Upper lobe of right lung (tissue), 1 donor: ENCODE measurements around the gene ENTPD8. TPM values are rescaled to one million over a fixed set of nuclear protein-coding genes. Genes with fewer than 3 reads are reported as not detected.

Experiments used
- ATAC-seq: fragments of 200-7000 bp; cut with Tn5 transposase; one replicate; pipeline ENCODE4 v1.9.1; 2020; ENCODE audit warnings: mild to moderate bottlenecking, moderate library complexity
- DNase-seq: peaks from one replicate; pipeline ENCODE4 v3.0.0-alpha.2; 2020
- H3K27ac ChIP-seq: fragments of 200-600 bp; one replicate; pipeline ENCODE4 v1.8.0; 2022
- H3K27me3 ChIP-seq: fragments of 200-600 bp; one replicate; pipeline ENCODE4 v1.8.0; 2022; ENCODE audit warnings: mild to moderate bottlenecking
- H3K36me3 ChIP-seq: fragments of 200-600 bp; one replicate; pipeline ENCODE4 v1.8.0; 2022
- H3K4me1 ChIP-seq: fragments of 200-600 bp; one replicate; pipeline ENCODE4 v1.8.0; 2022
- H3K4me3 ChIP-seq: fragments of 200-600 bp; one replicate; pipeline ENCODE4 v1.8.0; 2022; ENCODE audit warnings: mild to moderate bottlenecking
- H3K9me3 ChIP-seq: fragments of 200-600 bp; one replicate; pipeline ENCODE4 v1.8.0; 2022
- CTCF ChIP-seq: fragments of 200-600 bp; IDR thresholded peaks from one replicate; pipeline ENCODE4 v1.8.0; 2022; ENCODE audit warnings: antibody characterized with exemption
- intact Hi-C: fragments of 100-400 bp; cut with DNase I; formaldehyde crosslinking; loops from one replicate; pipeline ENCODE4 v1.11.0; 2022
- total RNA-seq: library from RNA; stranded (reverse); fragmentation: NEBNext Ultra II Directional; extraction: Animal tissue kit (Norgen Biotek cat#: 25700); gene quantifications from one replicate; pipeline ENCODE4 v1.2.1, GENCODE V29; 2021
- donor health status: DM: no; HTN: yes; CAD: no; lungs with severe emphysema.

Gene ENTPD8
- total RNA-seq, 1 donor from 2014 or later = not detected

- H3K27ac ChIP-seq = no peak overlapping the region
- intact Hi-C loops = no loop called here
Observed at GRCh38 chr9:137464291-137464999, 23.3 kb upstream of the ENTPD8 start.

GRCh38 chr9:137463931-137464290 is 22.8 kb upstream of the ENTPD8 start:
- no peak for TF ChIP-seq CTCF
- Histone ChIP-seq H3K27ac (no peak overlapping the region), H3K27me3 (no peaks in the 10 kb centered on the region), H3K9me3 (no peaks in the 10 kb centered on the region), H3K4me1 (peaks cover 7% of the 10 kb centered on the region), H3K36me3 (no peaks in the 10 kb centered on the region), H3K4me3 (no peak overlapping the region)
- intact Hi-C loops = no loop called here
- DNase-seq (peak; percentile 60), ATAC-seq (no peak)

More at GRCh38 chr9:137464291-137464999, 23.3 kb upstream of the ENTPD8 start:
- ATAC-seq = no peak
- Histone ChIP-seq H3K27me3 (no peaks in the 10 kb centered on the region), H3K4me3 (no peak overlapping the region), H3K36me3 (no peaks in the 10 kb centered on the region), H3K9me3 (no peaks in the 10 kb centered on the region), H3K4me1 (peaks cover 6% of the 10 kb centered on the region)
- peak; percentile 61 for DNase-seq
- no peak for TF ChIP-seq CTCF

GRCh38 chr9:137462986-137463930 is 22.1 kb upstream of the ENTPD8 start:
- no peak overlapping the region for H3K27ac ChIP-seq
- H3K27me3 ChIP-seq = no peaks in the 10 kb centered on the region
- intact Hi-C loops = no loop called here
- peaks cover 7% of the 10 kb centered on the region for H3K4me1 ChIP-seq
- no peak overlapping the region for H3K4me3 ChIP-seq
- no peaks in the 10 kb centered on the region for H3K9me3 ChIP-seq
- ATAC-seq = no peak
- H3K36me3 ChIP-seq = no peaks in the 10 kb centered on the region
- TF ChIP-seq CTCF = no peak
- peak; percentile 57 for DNase-seq

GRCh38 chr9:137462396-137462985 is 21.3 kb upstream of the ENTPD8 start:
- Histone ChIP-seq H3K4me3 (no peak overlapping the region), H3K9me3 (no peaks in the 10 kb centered on the region), H3K27ac (peak overlapping the region; percentile 24), H3K27me3 (no peaks in the 10 kb centered on the region), H3K36me3 (no peaks in the 10 kb centered on the region), H3K4me1 (peaks cover 10% of the 10 kb centered on the region)
- intact Hi-C loops = no loop called here
- ATAC-seq (no peak), DNase-seq (peak; percentile 64)
- no peak for TF ChIP-seq CTCF

- intact Hi-C loops = no loop called here
- Histone ChIP-seq H3K27ac (peak overlapping the region; percentile 24), H3K27me3 (no peaks in the 10 kb centered on the region), H3K4me3 (no peak overlapping the region), H3K9me3 (no peaks in the 10 kb centered on the region), H3K36me3 (no peaks in the 10 kb centered on the region), H3K4me1 (peaks cover 10% of the 10 kb centered on the region)
- DNase-seq = peak; percentile 83
- TF ChIP-seq CTCF = no peak
- peak; percentile 37 for ATAC-seq
Observed at GRCh38 chr9:137461663-137462395, 20.7 kb upstream of the ENTPD8 start.
